Bronchial smooth muscle cell (primary cell): ENCODE measurements around the gene PCDHA6. TPM values are rescaled to one million over a fixed set of nuclear protein-coding genes. Genes with fewer than 3 reads are reported as not detected.

Source experiments
- total RNA-seq: library from RNA; depleted of rRNA; stranded (reverse); fragments of >200 nt; gene quantifications from 2 replicates; pipeline ENCODE4 v1.2.1, GENCODE V29; 2014

PCDHA6 gene
- 0.17 and 0.32 TPM in 2 replicates for total RNA-seq

GRCh38 chr5:140827704-140828361 lies at the start of gene PCDHA6:
Gene PCDHA6, plus strand, starts transcription at chr5:140827960. Its CDS starts 132 bp downstream, at chr5:140828092.

GRCh38 chr5:140785905-140786686 lies 41.7 kb upstream of the PCDHA6 start, which contains the start of gene PCDHA1:
Gene PCDHA1, plus strand, starts transcription at chr5:140786140.

GRCh38 chr5:140794595-140795258 lies 33.0 kb upstream of the PCDHA6 start, which contains the start of gene PCDHA2:
Gene PCDHA2, plus strand, starts transcription at chr5:140794852.

GRCh38 chr5:140800816-140801493 lies 26.8 kb upstream of the PCDHA6 start, which contains the start of gene PCDHA3:
Gene PCDHA3, plus strand, starts transcription at chr5:140801057.

GRCh38 chr5:140806834-140807775 lies 20.7 kb upstream of the PCDHA6 start, which contains the start of gene PCDHA4:
Gene PCDHA4, plus strand, starts transcription at chr5:140807068.

GRCh38 chr5:140821375-140822280 lies 6.1 kb upstream of the PCDHA6 start, which contains the start of gene PCDHA5:
Gene PCDHA5, plus strand, starts transcription at chr5:140821613.

GRCh38 chr5:140833993-140834392 lies 6.2 kb downstream of the PCDHA6 start, which contains the start of gene PCDHA7:
Gene PCDHA7, plus strand, starts transcription at chr5:140834269. Its CDS starts 115 bp downstream, at chr5:140834384.

GRCh38 chr5:140840978-140841962 lies 13.5 kb downstream of the PCDHA6 start, which contains the start of gene PCDHA8:
Gene PCDHA8, plus strand, starts transcription at chr5:140841187. Its CDS starts 135 bp downstream, at chr5:140841322.

GRCh38 chr5:140848139-140849102 lies 20.7 kb downstream of the PCDHA6 start, which contains the start of gene PCDHA9:
Gene PCDHA9, plus strand, starts transcription at chr5:140848382. Its CDS starts 114 bp downstream, at chr5:140848496.

GRCh38 chr5:140855772-140856674 lies 28.3 kb downstream of the PCDHA6 start, which contains the start of gene PCDHA10:
Gene PCDHA10, plus strand, starts transcription at chr5:140855897. Its CDS starts 152 bp downstream, at chr5:140856049.

GRCh38 chr5:140868721-140869554 lies 41.2 kb downstream of the PCDHA6 start, which contains the start of gene PCDHA11:
Gene PCDHA11, plus strand, starts transcription at chr5:140868957. Its CDS starts 147 bp downstream, at chr5:140869104.

GRCh38 chr5:140875085-140876065 lies 47.6 kb downstream of the PCDHA6 start, which contains the start of gene PCDHA12:
Gene PCDHA12, plus strand, starts transcription at chr5:140875308. Its CDS starts 165 bp downstream, at chr5:140875473.

